ENCODE data around the gene SPATA2. TPM values are rescaled to one million over a fixed set of nuclear protein-coding genes. Genes with fewer than 3 reads are reported as not detected.

The SPATA2 gene
- total RNA-seq, 1 donor from 2014 or later: 9.7 TPM

GRCh38 chr20:49945701-49946477, 30.6 kb upstream of the SPATA2 start:
- Mint-ChIP-seq H3K36me3 (ENCODE audit: unreplicated experiment) (no peaks in the 10 kb centered on the region), H3K4me1 (ENCODE audit: low read depth, unreplicated experiment) (no peaks in the 10 kb centered on the region), H3K4me3 (ENCODE audit: unreplicated experiment) (no peak overlapping the region), H3K9me3 (ENCODE audit: unreplicated experiment) (no peaks in the 10 kb centered on the region), H3K27me3 (ENCODE audit: unreplicated experiment) (peaks cover 2% of the 10 kb centered on the region), H3K27ac (ENCODE audit: unreplicated experiment) (no peak overlapping the region)
- TF ChIP-seq, protein P1, sequence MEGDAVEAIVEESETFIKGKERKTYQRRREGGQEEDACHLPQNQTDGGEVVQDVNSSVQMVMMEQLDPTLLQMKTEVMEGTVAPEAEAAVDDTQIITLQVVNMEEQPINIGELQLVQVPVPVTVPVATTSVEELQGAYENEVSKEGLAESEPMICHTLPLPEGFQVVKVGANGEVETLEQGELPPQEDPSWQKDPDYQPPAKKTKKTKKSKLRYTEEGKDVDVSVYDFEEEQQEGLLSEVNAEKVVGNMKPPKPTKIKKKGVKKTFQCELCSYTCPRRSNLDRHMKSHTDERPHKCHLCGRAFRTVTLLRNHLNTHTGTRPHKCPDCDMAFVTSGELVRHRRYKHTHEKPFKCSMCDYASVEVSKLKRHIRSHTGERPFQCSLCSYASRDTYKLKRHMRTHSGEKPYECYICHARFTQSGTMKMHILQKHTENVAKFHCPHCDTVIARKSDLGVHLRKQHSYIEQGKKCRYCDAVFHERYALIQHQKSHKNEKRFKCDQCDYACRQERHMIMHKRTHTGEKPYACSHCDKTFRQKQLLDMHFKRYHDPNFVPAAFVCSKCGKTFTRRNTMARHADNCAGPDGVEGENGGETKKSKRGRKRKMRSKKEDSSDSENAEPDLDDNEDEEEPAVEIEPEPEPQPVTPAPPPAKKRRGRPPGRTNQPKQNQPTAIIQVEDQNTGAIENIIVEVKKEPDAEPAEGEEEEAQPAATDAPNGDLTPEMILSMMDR (IDR thresholded peaks at IDR 0.05; ENCODE audit: partially characterized antibody, unreplicated experiment): no peak
- no peak for DNase-seq

- Mint-ChIP-seq H3K4me3 (ENCODE audit: unreplicated experiment) (no peak overlapping the region), H3K9me3 (ENCODE audit: unreplicated experiment) (no peaks in the 10 kb centered on the region), H3K27ac (ENCODE audit: unreplicated experiment) (no peak overlapping the region), H3K27me3 (ENCODE audit: unreplicated experiment) (peaks cover 2% of the 10 kb centered on the region), H3K4me1 (ENCODE audit: low read depth, unreplicated experiment) (no peaks in the 10 kb centered on the region), H3K36me3 (ENCODE audit: unreplicated experiment) (no peaks in the 10 kb centered on the region)
- TF ChIP-seq, protein P1 (IDR thresholded peaks at IDR 0.05; ENCODE audit: partially characterized antibody, unreplicated experiment): no peak
- no peak for DNase-seq
These were observed 30.0 kb upstream of the SPATA2 start for GRCh38 chr20:49945306-49945700.

DNA sequence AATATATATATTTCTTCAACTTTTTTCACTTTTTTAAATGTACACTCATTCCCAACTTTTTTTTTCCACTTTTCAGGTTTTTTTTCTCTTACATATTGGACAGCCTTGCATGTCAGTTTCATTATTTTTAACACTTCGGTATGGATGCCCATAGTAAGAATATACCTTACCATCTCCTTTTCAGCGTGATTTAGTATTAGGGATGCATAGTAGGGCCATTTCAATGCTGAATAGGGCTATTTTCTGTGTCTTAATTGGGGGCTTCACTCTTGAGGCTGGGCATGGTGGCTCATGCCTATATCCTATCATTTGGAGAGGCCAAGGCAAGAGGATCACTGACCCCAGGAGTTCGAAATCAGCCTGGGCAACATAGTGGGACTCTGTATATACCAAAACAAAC, 27.6 kb upstream of the SPATA2 start:
- Mint-ChIP-seq H3K4me1 (ENCODE audit: low read depth, unreplicated experiment) (peaks cover 13% of the 10 kb centered on the region), H3K4me3 (ENCODE audit: unreplicated experiment) (no peak overlapping the region), H3K27ac (ENCODE audit: unreplicated experiment) (no peak overlapping the region), H3K27me3 (ENCODE audit: unreplicated experiment) (peaks cover under 1% of the 10 kb centered on the region), H3K9me3 (ENCODE audit: unreplicated experiment) (no peaks in the 10 kb centered on the region), H3K36me3 (ENCODE audit: unreplicated experiment) (no peaks in the 10 kb centered on the region)
- DNase-seq: no peak
- TF ChIP-seq, protein P1 (IDR thresholded peaks at IDR 0.05; ENCODE audit: partially characterized antibody, unreplicated experiment): no peak

GRCh38 chr20:49942303-49942702, 27.0 kb upstream of the SPATA2 start:
- TF ChIP-seq, protein P1 (IDR thresholded peaks at IDR 0.05; ENCODE audit: partially characterized antibody, unreplicated experiment): no peak
- Mint-ChIP-seq H3K9me3 (ENCODE audit: unreplicated experiment) (no peaks in the 10 kb centered on the region), H3K4me3 (ENCODE audit: unreplicated experiment) (no peak overlapping the region), H3K27me3 (ENCODE audit: unreplicated experiment) (no peaks in the 10 kb centered on the region), H3K4me1 (ENCODE audit: low read depth, unreplicated experiment) (peaks cover 17% of the 10 kb centered on the region), H3K36me3 (ENCODE audit: unreplicated experiment) (no peaks in the 10 kb centered on the region), H3K27ac (ENCODE audit: unreplicated experiment) (no peak overlapping the region)
- DNase-seq: no peak

GRCh38 chr20:49941456-49941855, 26.1 kb upstream of the SPATA2 start:
- Mint-ChIP-seq H3K4me3 (ENCODE audit: unreplicated experiment) (no peak overlapping the region), H3K27ac (ENCODE audit: unreplicated experiment) (no peak overlapping the region), H3K36me3 (ENCODE audit: unreplicated experiment) (no peaks in the 10 kb centered on the region), H3K27me3 (ENCODE audit: unreplicated experiment) (peaks cover 2% of the 10 kb centered on the region), H3K4me1 (ENCODE audit: low read depth, unreplicated experiment) (peaks cover 17% of the 10 kb centered on the region), H3K9me3 (ENCODE audit: unreplicated experiment) (no peaks in the 10 kb centered on the region)
- DNase-seq: no peak
- TF ChIP-seq, protein P1 (IDR thresholded peaks at IDR 0.05; ENCODE audit: partially characterized antibody, unreplicated experiment): no peak
